NB4 (cell line): ENCODE results near the gene OSBPL2.

Experiments
- MYC ChIP-seq: IDR thresholded peaks from 2 replicates; pipeline ENCODE4 v1.6.1; 2011; ENCODE audit warnings: low read depth, low read length
- POLR2A ChIP-seq: IDR thresholded peaks from 2 replicates; pipeline ENCODE4 v1.6.1; 2011; ENCODE audit warnings: mild to moderate bottlenecking; ENCODE audit not compliant: insufficient read length; ENCODE audit errors: extremely low read depth
- TF ChIP-seq, protein P1 (sequence below): IDR thresholded peaks from one replicate; pipeline ENCODE4 v1.5.1; 2012; ENCODE audit warnings: low read depth, low read length
- TF ChIP-seq, protein P2 (sequence below): IDR thresholded peaks from 2 replicates; pipeline ENCODE4 v1.6.1; 2011; ENCODE audit warnings: low read depth, low read length

DNA sequence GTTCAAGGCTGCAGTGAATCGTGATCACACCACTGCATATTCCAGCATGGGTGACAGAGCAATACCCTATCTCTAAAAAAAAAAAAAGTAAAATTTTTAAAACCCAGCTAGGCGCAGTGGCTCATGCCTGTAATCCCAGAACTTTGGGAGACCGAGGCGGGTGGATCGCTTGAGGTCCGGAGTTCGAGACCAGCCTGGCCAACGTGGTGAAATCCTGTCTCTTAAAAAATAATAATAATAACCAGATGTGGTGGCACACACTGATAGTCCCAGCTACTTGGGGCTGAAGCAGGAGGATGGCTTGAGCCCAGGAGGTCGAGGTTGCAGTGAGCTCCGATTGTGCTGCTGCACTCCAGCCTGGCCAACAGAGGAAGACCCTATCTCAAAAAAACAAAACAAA, 42.0 kb upstream of the OSBPL2 start:
- TF ChIP-seq POLR2A: no peak
- TF ChIP-seq, protein P1, sequence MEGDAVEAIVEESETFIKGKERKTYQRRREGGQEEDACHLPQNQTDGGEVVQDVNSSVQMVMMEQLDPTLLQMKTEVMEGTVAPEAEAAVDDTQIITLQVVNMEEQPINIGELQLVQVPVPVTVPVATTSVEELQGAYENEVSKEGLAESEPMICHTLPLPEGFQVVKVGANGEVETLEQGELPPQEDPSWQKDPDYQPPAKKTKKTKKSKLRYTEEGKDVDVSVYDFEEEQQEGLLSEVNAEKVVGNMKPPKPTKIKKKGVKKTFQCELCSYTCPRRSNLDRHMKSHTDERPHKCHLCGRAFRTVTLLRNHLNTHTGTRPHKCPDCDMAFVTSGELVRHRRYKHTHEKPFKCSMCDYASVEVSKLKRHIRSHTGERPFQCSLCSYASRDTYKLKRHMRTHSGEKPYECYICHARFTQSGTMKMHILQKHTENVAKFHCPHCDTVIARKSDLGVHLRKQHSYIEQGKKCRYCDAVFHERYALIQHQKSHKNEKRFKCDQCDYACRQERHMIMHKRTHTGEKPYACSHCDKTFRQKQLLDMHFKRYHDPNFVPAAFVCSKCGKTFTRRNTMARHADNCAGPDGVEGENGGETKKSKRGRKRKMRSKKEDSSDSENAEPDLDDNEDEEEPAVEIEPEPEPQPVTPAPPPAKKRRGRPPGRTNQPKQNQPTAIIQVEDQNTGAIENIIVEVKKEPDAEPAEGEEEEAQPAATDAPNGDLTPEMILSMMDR: no peak
- TF ChIP-seq MYC: no peak
- TF ChIP-seq, protein P2, sequence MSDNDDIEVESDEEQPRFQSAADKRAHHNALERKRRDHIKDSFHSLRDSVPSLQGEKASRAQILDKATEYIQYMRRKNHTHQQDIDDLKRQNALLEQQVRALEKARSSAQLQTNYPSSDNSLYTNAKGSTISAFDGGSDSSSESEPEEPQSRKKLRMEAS: no peak
